ENCODE results near the gene ISG20.
A peak's percentile ranks its signal among the peaks of the same experiment; 100 is the strongest.

The ISG20 gene

DNA sequence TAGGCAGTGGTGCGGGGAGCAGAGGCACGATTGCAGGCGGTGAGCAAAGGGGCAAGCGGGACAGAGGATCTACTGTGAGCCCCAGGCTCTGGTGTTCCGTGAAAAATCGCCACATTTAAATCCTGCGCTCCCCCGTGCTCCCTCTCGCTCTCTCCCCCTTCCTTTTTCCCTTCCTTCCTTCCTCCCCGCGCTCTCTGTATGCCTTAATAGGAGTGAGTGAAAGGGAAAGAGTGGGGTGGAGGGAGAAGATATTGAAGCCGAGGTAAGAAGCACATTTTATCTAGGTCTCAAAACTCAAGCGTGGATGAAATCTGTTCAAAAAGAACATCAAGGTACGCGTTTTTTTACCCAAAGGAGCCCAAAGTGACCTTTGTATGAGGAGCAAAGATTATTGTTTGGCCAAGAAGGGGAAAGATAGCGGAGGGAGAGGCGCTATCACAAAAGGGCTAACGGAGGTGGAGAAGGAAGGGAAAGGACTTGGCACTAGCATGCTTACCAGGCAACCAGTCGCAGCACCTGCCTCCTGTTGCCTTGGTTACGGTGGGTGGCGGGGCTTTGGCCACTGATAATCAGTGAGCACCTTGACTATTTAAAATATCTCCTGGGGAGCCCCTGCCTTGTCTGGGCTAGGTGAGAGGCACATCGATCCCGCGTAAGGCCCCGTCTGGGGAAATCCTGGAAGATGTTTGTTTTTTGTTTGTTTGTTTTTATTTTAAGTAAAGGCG is 32.6 kb upstream of the ISG20 start:
- TF ChIP-seq, protein P1, sequence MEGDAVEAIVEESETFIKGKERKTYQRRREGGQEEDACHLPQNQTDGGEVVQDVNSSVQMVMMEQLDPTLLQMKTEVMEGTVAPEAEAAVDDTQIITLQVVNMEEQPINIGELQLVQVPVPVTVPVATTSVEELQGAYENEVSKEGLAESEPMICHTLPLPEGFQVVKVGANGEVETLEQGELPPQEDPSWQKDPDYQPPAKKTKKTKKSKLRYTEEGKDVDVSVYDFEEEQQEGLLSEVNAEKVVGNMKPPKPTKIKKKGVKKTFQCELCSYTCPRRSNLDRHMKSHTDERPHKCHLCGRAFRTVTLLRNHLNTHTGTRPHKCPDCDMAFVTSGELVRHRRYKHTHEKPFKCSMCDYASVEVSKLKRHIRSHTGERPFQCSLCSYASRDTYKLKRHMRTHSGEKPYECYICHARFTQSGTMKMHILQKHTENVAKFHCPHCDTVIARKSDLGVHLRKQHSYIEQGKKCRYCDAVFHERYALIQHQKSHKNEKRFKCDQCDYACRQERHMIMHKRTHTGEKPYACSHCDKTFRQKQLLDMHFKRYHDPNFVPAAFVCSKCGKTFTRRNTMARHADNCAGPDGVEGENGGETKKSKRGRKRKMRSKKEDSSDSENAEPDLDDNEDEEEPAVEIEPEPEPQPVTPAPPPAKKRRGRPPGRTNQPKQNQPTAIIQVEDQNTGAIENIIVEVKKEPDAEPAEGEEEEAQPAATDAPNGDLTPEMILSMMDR (IDR thresholded peaks at IDR 0.05; ENCODE audit: control insufficient read depth, insufficient read depth, low read depth, low read length, missing control alignments): no peak
- no peak overlapping the region for H3K4me3 ChIP-seq (ENCODE audit: control insufficient read depth, low read depth, low read length)
- DNase-seq (ENCODE audit: low read depth): no peak

DNA sequence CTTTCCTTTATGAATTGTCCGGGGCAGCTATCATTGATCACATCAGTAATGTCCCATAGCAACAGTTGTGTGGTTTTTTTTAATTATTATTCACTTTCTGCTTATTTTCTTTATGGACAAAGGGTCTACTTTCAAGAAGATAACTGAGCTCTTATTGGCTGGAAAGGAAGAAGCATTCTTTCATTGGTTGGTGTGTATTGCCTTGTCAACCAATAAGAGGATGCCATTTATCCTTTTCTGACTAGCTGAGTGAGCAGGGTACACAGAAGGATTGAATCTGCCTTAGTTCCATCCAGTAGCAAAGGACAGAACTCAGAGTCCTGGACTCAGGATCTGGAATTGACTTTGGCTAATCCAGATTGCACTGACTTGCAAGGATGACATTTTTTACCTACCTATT is 30.9 kb upstream of the ISG20 start:
- TF ChIP-seq, protein P1 (IDR thresholded peaks at IDR 0.05; ENCODE audit: control insufficient read depth, insufficient read depth, low read depth, low read length, missing control alignments): no peak
- DNase-seq (ENCODE audit: low read depth): no peak

DNA sequence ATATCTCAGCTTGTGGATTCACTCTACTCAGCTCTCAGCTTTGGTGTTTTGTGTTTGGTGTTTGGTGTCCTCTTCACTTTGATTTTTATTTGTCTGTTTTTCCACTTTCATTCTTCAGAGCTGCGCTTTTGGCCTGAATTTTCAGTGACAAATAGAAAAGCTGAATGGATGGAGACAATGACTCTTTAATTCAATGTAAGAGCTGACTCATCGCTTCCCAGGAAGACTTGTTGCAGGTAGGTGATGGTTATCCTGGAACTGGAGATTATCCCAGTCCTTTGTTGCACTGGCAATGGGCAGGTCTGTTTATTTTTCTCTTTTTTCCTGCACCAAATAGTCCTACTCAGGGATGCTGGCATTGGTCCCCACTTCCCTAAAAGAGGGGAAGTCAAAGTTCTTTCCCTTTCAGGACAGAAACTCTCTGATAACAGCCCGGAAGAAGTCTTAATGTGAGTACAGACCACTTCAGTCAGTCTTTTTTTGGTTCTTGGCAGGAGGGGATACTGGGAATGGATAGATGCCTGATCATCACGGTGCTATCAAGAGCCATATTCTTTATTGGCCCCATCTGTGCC is 30.1 kb upstream of the ISG20 start:
- DNase-seq (ENCODE audit: low read depth): no peak
- no peak overlapping the region for H3K4me3 ChIP-seq (ENCODE audit: control insufficient read depth, low read depth, low read length)
- TF ChIP-seq, protein P1 (IDR thresholded peaks at IDR 0.05; ENCODE audit: control insufficient read depth, insufficient read depth, low read depth, low read length, missing control alignments): no peak

More for the DNA sequence above, 30.9 kb upstream of the ISG20 start:
- H3K4me3 ChIP-seq (ENCODE audit: control insufficient read depth, low read depth, low read length): no peak overlapping the region

DNA sequence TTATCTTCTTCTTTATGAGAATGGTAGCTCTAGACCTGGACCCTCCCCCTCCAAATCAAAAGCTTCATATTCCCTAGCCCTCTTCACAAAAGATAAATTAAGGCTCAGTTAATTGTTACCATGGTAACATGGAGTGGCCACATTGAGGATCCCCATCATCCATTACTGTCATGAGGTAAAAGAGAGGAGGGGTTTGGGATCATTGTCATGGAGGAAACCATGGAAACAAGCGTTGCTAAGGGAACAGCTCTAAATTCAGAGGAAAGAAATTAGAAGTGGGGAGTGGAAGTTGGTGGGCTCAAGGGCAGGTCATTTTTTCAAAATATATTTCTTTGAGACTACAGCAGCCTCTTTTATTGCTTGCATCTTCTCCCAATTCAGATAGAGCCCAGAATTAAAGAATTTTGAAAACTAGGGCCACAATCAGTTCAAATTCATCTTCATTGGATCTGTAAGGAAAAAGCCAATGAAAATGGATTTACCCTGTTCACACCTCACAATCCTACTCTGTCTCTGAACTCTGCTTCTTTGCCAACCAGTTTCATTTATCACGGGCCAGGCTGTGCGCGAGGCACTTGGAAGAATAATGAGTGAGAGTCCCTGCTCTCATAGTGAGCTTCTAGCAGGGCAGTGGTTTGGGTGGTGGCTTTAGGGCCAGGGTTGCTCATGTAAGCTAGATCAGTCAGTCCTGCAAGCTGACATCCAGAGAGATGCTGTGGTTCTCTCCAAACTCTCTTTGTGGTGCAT is 29.3 kb upstream of the ISG20 start:
- no peak for DNase-seq (ENCODE audit: low read depth)
- TF ChIP-seq, protein P1 (IDR thresholded peaks at IDR 0.05; ENCODE audit: control insufficient read depth, insufficient read depth, low read depth, low read length, missing control alignments): no peak
- H3K4me3 ChIP-seq (ENCODE audit: control insufficient read depth, low read depth, low read length): no peak overlapping the region

DNA sequence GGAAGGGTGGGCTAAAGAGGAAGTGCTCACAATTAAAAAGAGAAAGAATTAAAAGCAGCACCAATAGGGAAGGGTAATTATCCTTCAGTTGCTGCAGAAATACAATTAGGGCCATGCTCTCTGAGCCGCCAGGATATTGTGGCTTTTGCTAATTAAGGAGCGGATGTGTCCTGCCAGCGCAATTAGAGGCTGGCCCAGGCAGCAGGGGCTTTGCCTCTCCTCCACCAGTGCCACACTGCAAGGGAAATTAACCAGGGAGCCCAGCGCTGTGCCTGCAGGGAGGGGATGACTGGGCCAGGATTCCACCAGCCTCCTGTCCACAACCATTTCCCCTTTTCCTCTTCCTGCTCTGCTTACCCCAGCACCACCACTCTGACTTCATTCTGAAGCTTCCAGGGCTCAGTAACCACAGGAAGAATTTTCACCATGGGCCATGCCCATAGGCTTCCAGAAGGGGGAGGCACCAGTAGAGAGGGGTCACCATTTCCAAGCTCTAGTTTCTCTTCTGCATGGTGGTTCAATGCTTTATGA is 28.1 kb upstream of the ISG20 start:
- no peak overlapping the region for H3K4me3 ChIP-seq (ENCODE audit: control insufficient read depth, low read depth, low read length)
- TF ChIP-seq, protein P1 (IDR thresholded peaks at IDR 0.05; ENCODE audit: control insufficient read depth, insufficient read depth, low read depth, low read length, missing control alignments): peak; percentile 13
- DNase-seq (ENCODE audit: low read depth): no peak

DNA sequence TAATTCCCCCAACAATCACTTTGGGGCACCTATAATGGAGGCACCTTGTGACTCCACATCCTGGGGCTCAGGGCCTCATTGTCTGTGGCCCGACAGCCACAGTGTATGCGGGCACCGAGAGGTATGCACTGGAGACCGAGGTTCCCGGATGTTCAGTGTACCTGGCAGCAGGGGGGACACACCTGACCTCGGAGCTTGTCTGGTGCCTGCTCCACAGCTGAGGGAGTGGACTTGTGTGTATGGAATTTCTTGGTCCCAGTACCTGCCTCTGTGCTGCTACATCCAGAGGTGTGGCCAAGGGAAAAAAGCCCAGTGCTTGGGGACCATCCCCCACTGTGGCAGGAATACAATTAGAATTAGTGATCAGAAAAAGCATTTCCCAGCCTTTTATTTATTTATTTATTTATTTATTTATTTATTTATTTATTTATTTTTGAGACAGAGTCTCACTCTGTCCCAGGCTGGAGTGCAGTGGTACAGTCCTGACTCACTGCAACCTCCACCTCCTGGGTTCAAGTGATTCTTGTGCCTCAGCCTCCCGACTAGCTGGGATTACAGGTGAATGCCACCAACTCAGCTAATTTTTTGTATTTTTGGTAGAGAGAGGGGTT is 26.5 kb upstream of the ISG20 start:
- TF ChIP-seq, protein P1 (IDR thresholded peaks at IDR 0.05; ENCODE audit: control insufficient read depth, insufficient read depth, low read depth, low read length, missing control alignments): no peak
- no peak overlapping the region for H3K4me3 ChIP-seq (ENCODE audit: control insufficient read depth, low read depth, low read length)
- no peak for DNase-seq (ENCODE audit: low read depth)
